ENCODE measurements around the gene VSIG4.

DNA sequence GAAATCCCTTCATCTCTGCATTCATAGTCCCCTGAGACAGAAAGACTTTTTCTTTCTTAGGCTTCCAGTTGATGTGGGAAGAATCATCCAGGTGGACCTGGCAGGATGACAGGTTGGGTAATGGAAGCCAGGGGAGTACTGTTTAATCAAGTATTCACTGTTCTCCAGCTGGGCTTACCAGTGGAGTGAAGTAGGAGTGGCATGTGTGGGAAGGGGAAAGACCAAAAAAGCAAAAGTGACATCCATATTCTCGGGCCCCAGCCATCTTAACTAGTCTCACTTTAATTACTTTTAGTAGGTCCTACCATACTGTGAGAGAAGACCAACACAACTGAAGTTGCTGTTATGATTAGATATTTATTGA lies 18.5 kb downstream of the VSIG4 start:
- TF ChIP-seq POLR2A (IDR thresholded peaks at IDR 0.05): no peak
- TF ChIP-seq, protein P1, sequence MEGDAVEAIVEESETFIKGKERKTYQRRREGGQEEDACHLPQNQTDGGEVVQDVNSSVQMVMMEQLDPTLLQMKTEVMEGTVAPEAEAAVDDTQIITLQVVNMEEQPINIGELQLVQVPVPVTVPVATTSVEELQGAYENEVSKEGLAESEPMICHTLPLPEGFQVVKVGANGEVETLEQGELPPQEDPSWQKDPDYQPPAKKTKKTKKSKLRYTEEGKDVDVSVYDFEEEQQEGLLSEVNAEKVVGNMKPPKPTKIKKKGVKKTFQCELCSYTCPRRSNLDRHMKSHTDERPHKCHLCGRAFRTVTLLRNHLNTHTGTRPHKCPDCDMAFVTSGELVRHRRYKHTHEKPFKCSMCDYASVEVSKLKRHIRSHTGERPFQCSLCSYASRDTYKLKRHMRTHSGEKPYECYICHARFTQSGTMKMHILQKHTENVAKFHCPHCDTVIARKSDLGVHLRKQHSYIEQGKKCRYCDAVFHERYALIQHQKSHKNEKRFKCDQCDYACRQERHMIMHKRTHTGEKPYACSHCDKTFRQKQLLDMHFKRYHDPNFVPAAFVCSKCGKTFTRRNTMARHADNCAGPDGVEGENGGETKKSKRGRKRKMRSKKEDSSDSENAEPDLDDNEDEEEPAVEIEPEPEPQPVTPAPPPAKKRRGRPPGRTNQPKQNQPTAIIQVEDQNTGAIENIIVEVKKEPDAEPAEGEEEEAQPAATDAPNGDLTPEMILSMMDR (IDR thresholded peaks at IDR 0.05): no peak
- TF ChIP-seq POLR2AphosphoS5 (IDR thresholded peaks at IDR 0.05): no peak
- no peak for TF ChIP-seq EP300 (IDR thresholded peaks at IDR 0.05)

All from gastroesophageal sphincter (tissue), 3 donors.